ENCODE data around the gene NUP98. TPM values are rescaled to one million over a fixed set of nuclear protein-coding genes. Genes with fewer than 3 reads are reported as not detected.
A peak's percentile ranks its signal among the peaks of the same experiment; 100 is the strongest.

Gene NUP98
- total RNA-seq, 4 donors from 2014 or later: 73.8 to 205 (median 110) TPM

GRCh38 chr11:3738723-3739122 lies 58.6 kb downstream of the NUP98 start:
- no peak for DNase-seq (ENCODE audit: low spot score)
- ATAC-seq (ENCODE audit: low FRiP score): no peak
- no peak for TF ChIP-seq CTCF (IDR thresholded peaks at IDR 0.05)

GRCh38 chr11:3738241-3738640 lies 59.1 kb downstream of the NUP98 start:
- ATAC-seq (ENCODE audit: low FRiP score) (peak; percentile 81), DNase-seq (ENCODE audit: low spot score) (no peak)
- no peak for TF ChIP-seq CTCF (IDR thresholded peaks at IDR 0.05)

- ATAC-seq (ENCODE audit: low FRiP score) (no peak), DNase-seq (ENCODE audit: low spot score) (no peak)
- no peak for TF ChIP-seq CTCF (IDR thresholded peaks at IDR 0.05)
Observed at GRCh38 chr11:3737386-3737933, 59.9 kb downstream of the NUP98 start.

GRCh38 chr11:3736816-3737215 lies 60.5 kb downstream of the NUP98 start:
- TF ChIP-seq CTCF (IDR thresholded peaks at IDR 0.05): no peak
- no peak for DNase-seq (ENCODE audit: low spot score)
- no peak for ATAC-seq (ENCODE audit: low FRiP score)

GRCh38 chr11:3735827-3736226 lies 61.5 kb downstream of the NUP98 start:
- DNase-seq (ENCODE audit: low spot score): no peak
- TF ChIP-seq CTCF (IDR thresholded peaks at IDR 0.05): no peak
- ATAC-seq (ENCODE audit: low FRiP score): no peak

- no peak for DNase-seq (ENCODE audit: low spot score)
- ATAC-seq (ENCODE audit: low FRiP score): no peak
- TF ChIP-seq CTCF (IDR thresholded peaks at IDR 0.05): no peak
Observed at GRCh38 chr11:3732671-3733436, 64.5 kb downstream of the NUP98 start.
